Cardiac muscle cell (in vitro differentiated cells and primary cell): Measurements from ENCODE around the gene DNAI4. TPM values are rescaled to one million over a fixed set of nuclear protein-coding genes. Genes with fewer than 3 reads are reported as not detected.
"Not testable (repeated sequence)": the region's sequence is repeated elsewhere in the genome, so short reads cannot be mapped to it uniquely, and the experiment has no call there.

Experiments used
- DNase-seq, 2 donors: peaks; one replicate each; pipeline versions ENCODE4 v3.0.0 to v3.0.0-alpha.2; 2010 to 2017; ENCODE audit warnings: low read depth in 1 of 2, low spot score in 1 of 2
- H3K27ac ChIP-seq: fragments of 200-600 bp; sonication (generic); 2 replicates; pipeline ENCODE4 v1.5.1; 2016
- H3K27me3 ChIP-seq: fragments of 200-600 bp; sonication (generic); 2 replicates; pipeline ENCODE4 v1.6.0; 2016; ENCODE audit warnings: control low read depth
- H3K36me3 ChIP-seq: fragments of 200-600 bp; sonication (generic); 2 replicates; pipeline ENCODE4 v1.5.1; 2016; ENCODE audit warnings: control low read depth
- H3K4me1 ChIP-seq: fragments of 200-600 bp; sonication (generic); 2 replicates; pipeline ENCODE4 v1.8.1; 2017; ENCODE audit warnings: low read depth, mild to moderate bottlenecking, mixed run types
- H3K4me3 ChIP-seq: fragments of 200-600 bp; sonication (generic); 2 replicates; pipeline ENCODE4 v1.5.1; 2016; ENCODE audit warnings: mild to moderate bottlenecking
- H3K9me3 ChIP-seq: fragments of 200-600 bp; sonication (generic); 2 replicates; pipeline ENCODE4 v1.5.1; 2017; ENCODE audit warnings: low read depth, mild to moderate bottlenecking, control low read depth
- polyA plus RNA-seq: library from polyadenylated mRNA; unstranded; fragments of >200 nt; fragmentation: Nextera tagmentation; extraction: Ambion mirVana; gene quantifications from 2 replicates; pipeline ENCODE4 v1.2.1, GENCODE V29; 2016
- total RNA-seq: library from RNA; depleted of rRNA; stranded (reverse); fragments of >200 nt; gene quantifications from 2 replicates; pipeline ENCODE4 v1.2.3, GENCODE V29; 2016
- TF ChIP-seq, protein P1 (sequence below): IDR thresholded peaks from 2 replicates; pipeline ENCODE4 v1.5.1; 2012; ENCODE audit warnings: low read depth, mild to moderate bottlenecking, low read length

The DNAI4 gene
- total and polyA plus RNA-seq, 2 experiments from 2014 or later, result 5.1 to 14.2 TPM

DNA sequence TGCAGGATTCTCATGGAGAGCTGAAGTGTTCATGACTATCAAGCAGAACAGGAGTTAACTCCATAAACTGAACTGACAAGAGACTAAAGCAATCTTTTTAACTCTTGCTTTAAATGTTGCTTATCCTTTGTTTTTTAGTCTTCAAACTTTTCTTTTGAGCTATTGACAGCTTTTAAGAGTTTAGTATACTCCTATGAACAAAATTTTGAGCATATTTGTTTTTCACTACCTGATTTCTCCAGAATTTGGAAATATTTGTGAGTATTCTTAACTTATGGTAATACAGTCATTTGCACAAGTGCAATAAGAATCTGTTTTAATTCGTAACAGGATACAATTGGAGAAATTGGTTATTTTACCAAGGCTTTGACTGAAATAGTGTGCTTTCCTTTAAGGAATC lies 7.2 kb downstream of the DNAI4 start:
- Histone ChIP-seq H3K27me3 (no peaks in the 10 kb centered on the region), H3K4me3 (no peak overlapping the region), H3K27ac (no peak overlapping the region), H3K9me3 (no peaks in the 10 kb centered on the region), H3K36me3 (no peaks in the 10 kb centered on the region), H3K4me1 (no peaks in the 10 kb centered on the region)
- TF ChIP-seq, protein P1, sequence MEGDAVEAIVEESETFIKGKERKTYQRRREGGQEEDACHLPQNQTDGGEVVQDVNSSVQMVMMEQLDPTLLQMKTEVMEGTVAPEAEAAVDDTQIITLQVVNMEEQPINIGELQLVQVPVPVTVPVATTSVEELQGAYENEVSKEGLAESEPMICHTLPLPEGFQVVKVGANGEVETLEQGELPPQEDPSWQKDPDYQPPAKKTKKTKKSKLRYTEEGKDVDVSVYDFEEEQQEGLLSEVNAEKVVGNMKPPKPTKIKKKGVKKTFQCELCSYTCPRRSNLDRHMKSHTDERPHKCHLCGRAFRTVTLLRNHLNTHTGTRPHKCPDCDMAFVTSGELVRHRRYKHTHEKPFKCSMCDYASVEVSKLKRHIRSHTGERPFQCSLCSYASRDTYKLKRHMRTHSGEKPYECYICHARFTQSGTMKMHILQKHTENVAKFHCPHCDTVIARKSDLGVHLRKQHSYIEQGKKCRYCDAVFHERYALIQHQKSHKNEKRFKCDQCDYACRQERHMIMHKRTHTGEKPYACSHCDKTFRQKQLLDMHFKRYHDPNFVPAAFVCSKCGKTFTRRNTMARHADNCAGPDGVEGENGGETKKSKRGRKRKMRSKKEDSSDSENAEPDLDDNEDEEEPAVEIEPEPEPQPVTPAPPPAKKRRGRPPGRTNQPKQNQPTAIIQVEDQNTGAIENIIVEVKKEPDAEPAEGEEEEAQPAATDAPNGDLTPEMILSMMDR, result no peak
- DNase-seq, result no peak

DNA sequence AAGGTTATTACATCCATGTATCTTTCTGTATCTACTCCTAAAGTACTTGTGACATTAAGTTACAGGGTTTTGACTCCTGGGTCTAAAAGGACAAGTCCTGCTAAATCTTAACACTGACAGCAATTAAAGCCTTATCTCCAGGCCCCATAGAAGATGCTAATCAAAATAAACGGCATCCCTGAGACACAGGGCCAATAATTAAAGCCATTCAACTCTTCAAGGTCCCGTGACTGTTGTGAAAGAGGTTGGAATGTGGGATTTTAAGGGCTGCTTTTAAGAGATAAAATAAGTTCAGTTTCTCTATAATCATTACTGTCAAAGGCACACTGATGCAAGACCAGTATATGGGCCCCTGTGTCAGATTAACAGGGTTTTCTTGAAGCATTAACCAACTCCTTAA lies 8.3 kb downstream of the DNAI4 start:
- Histone ChIP-seq H3K4me1 (no peaks in the 10 kb centered on the region), H3K27ac (no peak overlapping the region), H3K9me3 (no peaks in the 10 kb centered on the region), H3K36me3 (no peaks in the 10 kb centered on the region), H3K4me3 (no peak overlapping the region), H3K27me3 (no peaks in the 10 kb centered on the region)
- DNase-seq, result peak in 1 of 2 donors; percentile 68
- TF ChIP-seq, protein P1, result no peak

DNA sequence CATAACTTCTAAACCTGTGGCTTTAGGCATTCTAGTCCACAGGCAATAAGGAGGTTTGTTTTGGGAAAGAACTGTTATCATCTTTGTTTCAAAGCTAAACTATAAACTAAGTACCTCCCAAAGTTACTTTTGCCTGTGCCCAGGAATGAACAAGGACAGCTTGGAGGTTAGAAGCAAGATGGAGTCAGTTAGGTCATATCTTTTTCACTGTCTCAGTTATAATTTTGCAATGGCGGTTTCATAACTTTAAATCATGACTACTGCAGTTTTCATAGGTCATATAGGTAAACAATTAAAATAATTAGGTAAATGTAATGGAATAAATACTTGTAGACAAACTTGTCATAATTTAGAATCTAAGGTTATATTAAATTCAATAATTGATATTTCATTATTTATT lies 9.5 kb downstream of the DNAI4 start:
- H3K36me3 ChIP-seq, H3K4me3 ChIP-seq, H3K27me3 ChIP-seq, DNase-seq, H3K27ac ChIP-seq, H3K4me1 ChIP-seq, H3K9me3 ChIP-seq: not testable (repeated sequence)

DNA sequence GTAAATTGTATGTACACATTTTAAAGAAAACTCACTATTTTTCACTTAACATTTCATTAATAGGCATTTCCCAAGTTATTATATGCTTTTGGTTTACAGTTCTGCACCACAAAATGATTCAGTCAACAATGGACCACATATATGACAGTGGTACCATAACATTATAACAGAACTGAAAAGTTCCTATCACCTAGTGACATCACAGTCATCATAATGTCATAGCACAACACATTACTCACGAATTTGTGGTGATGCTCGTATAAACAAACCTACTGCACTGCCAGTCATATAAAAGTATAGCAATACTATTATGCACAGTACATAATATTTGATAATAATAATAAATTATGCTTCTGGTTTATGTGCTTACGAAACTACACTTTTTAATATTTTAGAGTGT lies 30.9 kb downstream of the DNAI4 start:
- TF ChIP-seq, protein P1, result no peak
- no peaks in the 10 kb centered on the region for H3K4me1 ChIP-seq
- no peak for DNase-seq
- H3K27me3 ChIP-seq, result no peaks in the 10 kb centered on the region
- no peak overlapping the region for H3K4me3 ChIP-seq
- H3K9me3 ChIP-seq, result no peaks in the 10 kb centered on the region
- H3K36me3 ChIP-seq, result no peaks in the 10 kb centered on the region
- no peak overlapping the region for H3K27ac ChIP-seq

DNA sequence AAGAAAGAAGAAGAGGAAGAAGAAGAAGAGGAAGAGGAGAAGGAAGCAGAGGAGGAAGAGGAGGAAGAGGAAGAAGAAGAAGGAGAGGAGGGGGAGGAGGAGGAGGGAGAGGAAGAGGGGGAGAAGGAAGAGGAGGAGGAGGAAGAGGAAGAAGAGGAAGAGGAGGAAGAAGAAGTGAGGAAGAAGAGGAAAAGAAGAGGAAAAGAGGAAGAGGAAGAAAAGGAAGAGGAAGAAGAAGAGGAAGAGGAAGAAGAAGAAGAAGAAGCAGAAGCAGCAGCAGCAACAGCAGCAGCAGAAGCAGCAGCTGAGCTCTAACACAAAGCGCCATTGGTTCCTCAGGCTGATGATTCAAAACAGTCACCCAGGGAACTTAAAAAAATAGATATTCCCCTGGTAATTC lies 34.0 kb downstream of the DNAI4 start:
- H3K4me1 ChIP-seq, result no peaks in the 10 kb centered on the region
- no peaks in the 10 kb centered on the region for H3K36me3 ChIP-seq
- no peak overlapping the region for H3K4me3 ChIP-seq
- H3K9me3 ChIP-seq, result no peaks in the 10 kb centered on the region
- H3K27ac ChIP-seq, result no peak overlapping the region
- TF ChIP-seq, protein P1, result no peak
- DNase-seq, result no peak
- H3K27me3 ChIP-seq, result no peaks in the 10 kb centered on the region

DNA sequence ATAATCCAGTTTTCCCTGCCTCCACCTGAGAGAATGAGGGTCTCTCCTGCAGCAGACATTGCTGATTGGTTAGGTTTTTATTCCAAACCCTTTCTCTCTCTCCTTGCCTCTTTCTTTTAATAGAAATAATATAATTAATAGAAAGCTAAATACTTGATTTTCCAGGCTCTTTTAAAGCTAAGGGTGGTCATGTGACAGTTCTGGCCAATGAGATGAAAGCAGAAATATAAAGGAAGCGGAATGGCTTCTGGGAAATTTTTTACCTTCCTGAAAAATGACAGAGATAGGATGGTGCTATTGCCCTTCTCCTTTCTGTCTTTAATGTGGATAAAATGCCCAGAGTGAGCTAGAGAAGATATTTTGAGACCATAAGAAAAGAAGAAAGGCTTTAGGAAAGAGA lies 35.6 kb downstream of the DNAI4 start:
- no peaks in the 10 kb centered on the region for H3K9me3 ChIP-seq
- H3K27ac ChIP-seq, result no peak overlapping the region
- no peaks in the 10 kb centered on the region for H3K27me3 ChIP-seq
- no peaks in the 10 kb centered on the region for H3K36me3 ChIP-seq
- H3K4me3 ChIP-seq, result no peak overlapping the region
- no peaks in the 10 kb centered on the region for H3K4me1 ChIP-seq
- DNase-seq, result no peak
- TF ChIP-seq, protein P1, result no peak
